ENCODE results near the gene HS2ST1.

GRCh38 chr1:87104140-87104539 is 189.7 kb downstream of the HS2ST1 start:
- no peak for TF ChIP-seq EZH2 (IDR thresholded peaks at IDR 0.05; ENCODE audit: insufficient read depth, poor library complexity, severe bottlenecking)
- no peak for TF ChIP-seq EZH2phosphoT487 (IDR thresholded peaks at IDR 0.05; ENCODE audit: insufficient read depth, low read depth)

All from GM23248 (cell line).